Tibial nerve (tissue), 4 donors: Measurements from ENCODE around the gene HAL.

Source experiments
- CTCF ChIP-seq, 5 experiments: fragments of 200-600 bp in 3 of 5; fragments of 450-650 bp in 2 of 5; sonication (generic) in 3 of 5; IDR thresholded peaks; one replicate each; pipeline ENCODE4 v1.5.1; 2016 to 2019; ENCODE audit warnings: antibody characterized with exemption in 5 of 5, mild to moderate bottlenecking in 3 of 5, moderate library complexity in 2 of 5
- EP300 ChIP-seq, 2 donors: sonication (generic); formaldehyde crosslinking; IDR thresholded peaks; one replicate each; pipeline ENCODE4 v1.6.1; 2017; ENCODE audit warnings: antibody characterized with exemption in 2 of 2, mild to moderate bottlenecking in 1 of 2

- TF ChIP-seq CTCF (IDR thresholded peaks at IDR 0.05) (no peak), EP300 (IDR thresholded peaks at IDR 0.05) (no peak)
Measured at GRCh38 chr12:96036765-96037455, 40.8 kb upstream of the HAL start.
